HepG2 (cell line): Measurements from ENCODE around the gene SMAD6. TPM values are rescaled to one million over a fixed set of nuclear protein-coding genes. Genes with fewer than 3 reads are reported as not detected.
A peak's percentile ranks its signal among the peaks of the same experiment; 100 is the strongest.

Experiments
- ATAC-seq: fragments of 200-7000 bp; cut with Tn5 transposase; 3 replicates; pipeline ENCODE4 v1.9.1; 2020; ENCODE audit warnings: mild to moderate bottlenecking, moderate library complexity
- BruUV-seq: library from RNA; stranded (reverse); fragments of 400-500 nt; replicated peaks from 2 replicates; lab custom pipeline; 2021; lab: Mats Ljungman, UMichigan
- CTCF ChIA-PET: fragments of 300-600 bp; formaldehyde crosslinking; extraction: SDS; loops from one replicate; lab custom pipeline; 2021; ENCODE audit warnings: low total read pairs, inconsistent platforms, low intra/inter-chr PET ratio; lab: Yijun Ruan, JAX
- POLR2A ChIA-PET: fragments of 350-600 bp; sonication (Branson Sonifier 250); formaldehyde crosslinking; loops from one replicate; lab custom pipeline; 2020; ENCODE audit warnings: antibody characterized with exemption, inconsistent platforms; lab: Yijun Ruan, JAX
- DNase-seq: peaks from one replicate; pipeline ENCODE4 v3.0.0-alpha.2; 2015; ENCODE audit warnings: low spot score
- FAIRE-seq: peaks from 3 replicates; lab custom pipeline; 2011; peaks lifted over from hg19 to GRCh38; lab: Jason Lieb, UNC
- H2AFZ ChIP-seq: one replicate; pipeline ENCODE4 v1.6.1; 2011; ENCODE audit warnings: low read length, inconsistent platforms
- H3K27ac ChIP-seq: fragments of 300-600 bp; 3 replicates; pipeline ENCODE4 v1.8.0; 2011; ENCODE audit warnings: mixed run types, mild to moderate bottlenecking, mixed read lengths, low read length, inconsistent platforms; ENCODE audit not compliant: insufficient read depth; ENCODE audit errors: extremely low read length
- H3K27me3 ChIP-seq, 2 experiments: fragments of 200-600 bp in 1 of 2; 2 replicates in 1 of 2; 3 replicates in 1 of 2; pipeline versions ENCODE4 v1.6.0 to v1.8.0; 2011; ENCODE audit warnings: low read length in 2 of 2, mild to moderate bottlenecking in 2 of 2, moderate library complexity in 2 of 2, inconsistent platforms in 1 of 2; ENCODE audit not compliant: insufficient read depth in 2 of 2, control insufficient read depth in 1 of 2
- H3K36me3 ChIP-seq, 2 experiments: fragments of 200-600 bp in 1 of 2; replicated peaks in 1 of 2; 2 replicates in 1 of 2; 3 replicates in 1 of 2; pipeline versions ENCODE4 v1.5.1 to v1.8.0; 2011; ENCODE audit warnings: low read length in 2 of 2, inconsistent platforms in 1 of 2; ENCODE audit not compliant: insufficient read depth in 2 of 2, control insufficient read depth in 1 of 2
- H3K4me1 ChIP-seq: 2 replicates; pipeline ENCODE4 v1.5.1; 2012; ENCODE audit warnings: low read length, inconsistent platforms; ENCODE audit not compliant: insufficient read depth
- H3K4me2 ChIP-seq: 2 replicates; pipeline ENCODE4 v1.6.0; 2011; ENCODE audit warnings: low read depth, low read length, inconsistent platforms
- H3K4me3 ChIP-seq, 3 experiments: fragments of 200-600 bp in 1 of 3; sonication (generic), shearing (Covaris generic) in 1 of 3; replicated peaks in 1 of 3; 2 replicates each; pipeline ENCODE4 v1.5.1; 2011 to 2016; ENCODE audit warnings: low read length in 3 of 3, inconsistent platforms in 2 of 3, low read depth in 2 of 3, mild to moderate bottlenecking in 2 of 3, control low read depth in 1 of 3, mixed read lengths in 1 of 3; ENCODE audit not compliant: insufficient read depth in 1 of 3
- H3K79me2 ChIP-seq: one replicate; pipeline ENCODE4 v1.6.1; 2011; ENCODE audit warnings: low read length, inconsistent platforms; ENCODE audit not compliant: insufficient read depth
- H3K9ac ChIP-seq: 2 replicates; pipeline ENCODE4 v1.6.0; 2011; ENCODE audit warnings: mild to moderate bottlenecking, low read depth, low read length, inconsistent platforms; ENCODE audit not compliant: insufficient read depth
- H3K9me3 ChIP-seq: 2 replicates; pipeline ENCODE4 v1.5.1; 2012; ENCODE audit warnings: mild to moderate bottlenecking, low read length
- H4K20me1 ChIP-seq: 2 replicates; pipeline ENCODE4 v1.6.0; 2011; ENCODE audit warnings: inconsistent platforms, mild to moderate bottlenecking, low read length, moderate library complexity; ENCODE audit not compliant: insufficient read depth
- DZIP1 ChIP-seq: sonication (generic); formaldehyde crosslinking; IDR thresholded peaks from 2 replicates; pipeline ENCODE4 v1.5.0; 2020; ENCODE audit warnings: mild to moderate bottlenecking, missing genetic modification reagents
- ELF3 ChIP-seq: IDR thresholded peaks from 2 replicates; pipeline ENCODE4 v1.6.1; 2016; ENCODE audit warnings: missing genetic modification reagents, missing compliant biosample characterization
- FOXK1 ChIP-seq: sonication (generic); formaldehyde crosslinking; IDR thresholded peaks from 2 replicates; pipeline ENCODE4 v1.4.0; 2020; ENCODE audit warnings: low read depth, missing genetic modification reagents, borderline replicate concordance
- KMT2B ChIP-seq: IDR thresholded peaks from 2 replicates; pipeline ENCODE4 v1.6.1; 2016; ENCODE audit warnings: missing genetic modification reagents, missing compliant biosample characterization
- NRL ChIP-seq: sonication (generic); formaldehyde crosslinking; IDR thresholded peaks from 2 replicates; pipeline ENCODE4 v1.5.0; 2020; ENCODE audit warnings: missing genetic modification reagents, mild to moderate bottlenecking, moderate library complexity, borderline replicate concordance
- ZMYM3 ChIP-seq: sonication (generic); formaldehyde crosslinking; IDR thresholded peaks from 2 replicates; pipeline ENCODE4 v1.5.1; 2020; ENCODE audit warnings: mild to moderate bottlenecking, missing genetic modification reagents
- ZNF768 ChIP-seq: sonication (generic); formaldehyde crosslinking; IDR thresholded peaks from 2 replicates; pipeline ENCODE4 v1.4.0; 2020; ENCODE audit warnings: missing genetic modification reagents
- WGBS: methylation state at CpG from one replicate; pipeline ENCODE4 v1.1.6; 2017; ENCODE audit warnings: low lambda C conversion rate; 5-methylcytosine and 5-hydroxymethylcytosine counted together
- in situ Hi-C: cut with HindIII; loops from 2 replicates; pipeline ENCODE4 v1.10.0; 2017; ENCODE audit warnings: low pct_unique_long_range_greater_than_20kb; ENCODE audit not compliant: extremely low pct_ligation_motif_present
- intact Hi-C: fragments of 100-400 bp; cut with micrococcal nuclease; formaldehyde crosslinking; loops from one replicate; pipeline ENCODE4 v1.10.0; 2022; ENCODE audit not compliant: unreplicated experiment
- polyA plus RNA-seq, 8 experiments: library from polyadenylated mRNA; depleted of rRNA in 3 of 8; stranded (reverse) in 7 of 8; unstranded in 1 of 8; fragments of >200 nt; fragmentation: Illumina TruSeq in 4 of 8; extraction: Trizol in 4 of 8; gene quantifications; 2 replicates each; pipeline versions ENCODE4 v1.2.1 to v1.2.3, GENCODE V29; 2011 to 2016; ENCODE audit warnings: low read depth in 4 of 8, missing spikeins in 1 of 8, mixed read lengths in 1 of 8; ENCODE audit not compliant: insufficient read depth in 1 of 8
- total RNA-seq, 5 experiments: library from RNA; depleted of rRNA; stranded (reverse); fragments of >200 nt; fragmentation: Illumina TruSeq; extraction: Trizol; gene quantifications; 2 replicates each; pipeline ENCODE4 v1.2.3, GENCODE V29; 2016; ENCODE audit warnings: low read depth in 1 of 5

Gene SMAD6
- total and polyA plus RNA-seq, 2 of the 13 experiments (the other 11 are each of a cell fraction or from before 2014, with no cell fraction given): 3.3 to 4.4 TPM

GRCh38 chr15:66785637-66786036 is 83.6 kb downstream of the SMAD6 start (continued):
- no peak for TF ChIP-seq FOXK1
- no peak for TF ChIP-seq NRL (CRISPR knock-in tag)
- TF ChIP-seq DZIP1 (CRISPR knock-in tag): no peak

DNA sequence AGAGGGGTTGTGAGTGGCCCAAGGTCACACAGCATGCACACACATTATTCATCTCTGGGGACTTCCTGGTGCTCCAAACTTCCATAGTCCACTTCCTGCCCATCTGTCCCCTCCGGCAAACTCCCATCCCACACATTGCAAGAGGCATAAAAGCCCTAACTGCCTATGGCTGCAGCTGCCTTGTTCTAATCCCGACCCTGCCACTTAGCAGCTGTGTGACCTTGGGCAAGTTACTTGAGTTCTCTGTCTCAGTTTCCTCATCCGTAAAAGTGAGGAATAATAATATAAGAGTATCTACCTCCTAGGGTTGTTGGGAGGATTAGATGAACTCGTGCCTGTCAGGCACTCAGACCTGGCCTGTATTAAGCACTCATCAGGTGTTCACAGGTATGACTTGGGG is 84.2 kb downstream of the SMAD6 start:
- no TSS peak for BruUV-seq
- Histone ChIP-seq H4K20me1 (no peaks in the 10 kb centered on the region), H3K9me3 (no peaks in the 10 kb centered on the region), H3K27me3 (no peaks in the 10 kb centered on the region), H2AFZ (no peak overlapping the region), H3K36me3 (no peaks in the 10 kb centered on the region; a peak in 1 of 5 replicates), H3K4me1 (peaks cover 9% of the 10 kb centered on the region), H3K4me2 (no peak overlapping the region), H3K9ac (no peak overlapping the region), H3K4me3 (no peak overlapping the region), H3K79me2 (no peaks in the 10 kb centered on the region), H3K27ac (no peak overlapping the region)
- intact Hi-C loops (no loop called here), in situ Hi-C loops (loop anchor here (10.0 kb wide), 1 partner anchor 59 kb away; no protein-coding TSS in a partner anchor)
- POLR2A ChIA-PET: no interaction called here
- FAIRE-seq: no peak
- no peak for DNase-seq
- 44% methylated on average over 4 of the region's 4 CpGs for WGBS
- ATAC-seq: 0 out of 3 replicates have a peak, but pooled peaks have one; percentile 19
- TF ChIP-seq ZMYM3 (CRISPR knock-in tag) (peak; percentile 17; the same call in 1 of the 2 replicates), ELF3 (peak; percentile 25; the same call in 1 of the 2 replicates), ZNF768 (CRISPR knock-in tag) (peak; percentile 86), KMT2B (CRISPR knock-in tag) (no peak)
- CTCF ChIA-PET: no interaction called here
